ENCODE data around the gene EYS.

The EYS gene

DNA sequence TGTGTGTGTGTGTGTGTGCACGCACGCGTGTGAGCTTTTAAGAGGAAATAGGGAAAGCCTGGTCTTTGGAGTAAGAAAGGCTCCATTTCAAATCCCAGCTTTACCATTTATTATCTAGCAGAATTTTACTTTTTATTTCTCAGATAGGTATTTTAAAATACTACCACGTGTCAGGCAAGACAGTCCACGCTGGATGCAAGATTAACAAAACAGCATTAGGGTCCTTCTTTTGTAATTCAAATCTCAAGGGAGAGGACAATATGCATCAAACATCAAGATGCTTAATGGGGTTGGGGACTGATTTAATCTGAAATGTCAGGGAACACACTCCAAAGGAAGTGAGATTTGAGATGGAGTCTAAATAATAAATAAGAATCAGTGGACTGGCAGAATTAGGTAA is 1302.6 kb downstream of the EYS start:
- no peak for TF ChIP-seq CTCF (IDR thresholded peaks at IDR 0.05)

GRCh38 chr6:64383277-64383676 is 1323.7 kb downstream of the EYS start:
- TF ChIP-seq CTCF (IDR thresholded peaks at IDR 0.05): no peak

GRCh38 chr6:64376394-64376793 is 1330.6 kb downstream of the EYS start:
- no peak for TF ChIP-seq CTCF (IDR thresholded peaks at IDR 0.05)

GRCh38 chr6:64357430-64357829 is 1349.6 kb downstream of the EYS start:
- TF ChIP-seq CTCF (IDR thresholded peaks at IDR 0.05): no peak

DNA sequence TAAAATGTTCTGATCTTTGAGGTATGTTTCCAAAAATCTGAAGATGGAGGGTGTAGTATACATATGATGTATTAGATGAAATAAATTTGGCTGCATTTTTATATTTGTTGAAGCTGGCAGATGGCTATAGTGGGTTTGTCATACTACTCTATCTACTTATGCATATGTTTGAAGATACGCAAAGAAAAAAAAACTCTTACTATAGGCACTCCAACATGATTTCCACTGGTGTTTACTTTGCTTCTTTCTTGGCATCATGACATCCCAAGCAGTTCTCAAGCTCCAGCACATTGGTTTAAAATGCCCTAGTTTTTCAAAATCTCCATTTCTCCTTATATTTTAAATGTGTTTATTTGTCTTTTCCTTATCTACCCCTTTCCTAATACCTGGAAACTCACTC is 1359.6 kb downstream of the EYS start:
- no peak for TF ChIP-seq CTCF (IDR thresholded peaks at IDR 0.05)

DNA sequence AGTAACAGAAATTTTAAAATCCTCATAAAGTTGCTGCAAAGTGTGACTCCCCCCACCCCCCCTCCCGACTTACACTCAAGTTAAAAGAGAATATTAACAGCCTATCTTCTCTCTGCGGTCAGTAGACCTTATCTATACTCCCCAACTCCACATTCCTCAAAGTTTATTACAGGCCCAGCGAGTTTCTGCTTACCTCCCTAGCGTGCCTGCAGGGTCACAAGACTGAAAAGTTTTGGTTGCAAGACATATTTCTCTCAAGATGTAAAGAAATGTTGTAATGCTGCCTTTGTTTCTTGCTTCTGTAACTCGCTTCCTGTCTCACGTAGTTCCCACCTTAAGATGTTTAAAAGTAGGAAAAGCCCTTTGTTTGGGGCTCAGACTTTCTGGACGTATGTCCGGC is 1371.8 kb downstream of the EYS start:
- TF ChIP-seq CTCF (IDR thresholded peaks at IDR 0.05): no peak

- no peak for TF ChIP-seq CTCF (IDR thresholded peaks at IDR 0.05)
Measured at GRCh38 chr6:64334636-64335035, 1372.4 kb downstream of the EYS start.

DNA sequence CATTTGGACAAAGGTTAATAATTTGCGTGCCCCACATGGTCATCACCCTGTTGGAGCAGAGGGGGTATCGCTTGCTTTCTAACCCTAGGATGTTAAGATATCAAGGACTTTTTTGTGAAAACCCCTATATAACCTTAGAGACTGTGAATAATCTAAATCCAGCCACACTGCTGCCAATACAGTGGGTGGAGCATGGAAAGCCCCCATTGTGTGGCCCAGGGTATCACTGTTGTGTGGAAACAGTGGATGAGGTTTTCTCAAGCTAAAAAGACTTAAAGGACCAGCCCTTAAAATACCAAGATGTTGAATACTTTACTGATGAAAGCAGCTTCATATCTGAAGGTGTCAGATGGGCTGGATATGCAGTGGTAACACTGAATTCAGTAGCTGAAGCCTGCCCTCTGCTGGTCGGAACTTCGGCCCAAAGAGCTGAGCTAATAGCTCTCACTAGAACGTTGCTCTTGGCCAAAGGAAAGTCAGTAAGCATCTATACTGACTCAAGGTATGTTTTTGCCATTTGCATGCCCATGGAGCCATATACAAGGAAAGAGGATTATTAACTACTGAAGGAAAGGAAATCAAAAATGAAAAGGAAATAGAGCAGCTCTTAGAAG is 1376.2 kb downstream of the EYS start:
- TF ChIP-seq CTCF (IDR thresholded peaks at IDR 0.05): peak; percentile 68

Data from LNCAP (cell line).